SK-N-SH (cell line): ENCODE measurements around the gene AGO3. TPM values are rescaled to one million over a fixed set of nuclear protein-coding genes. Genes with fewer than 3 reads are reported as not detected.
A peak's percentile ranks its signal among the peaks of the same experiment; 100 is the strongest.

Source experiments
- CTCF ChIA-PET: fragments of 300-600, 350-600 bp; formaldehyde crosslinking; extraction: SDS; loops from one replicate; lab custom pipeline; 2021; lab: Yijun Ruan, JAX
- POLR2A ChIA-PET: fragments of 350-600 bp; sonication (Branson Sonifier 250); formaldehyde crosslinking; extraction: SDS; loops from one replicate; lab custom pipeline; 2020; ENCODE audit warnings: antibody characterized with exemption, inconsistent platforms; lab: Yijun Ruan, JAX
- DNase-seq: peaks from one replicate; pipeline ENCODE4 v3.0.0; 2012
- H2AFZ ChIP-seq: fragments of 200-600 bp; sonication (generic); 2 replicates; pipeline ENCODE4 v1.8.1; 2016; ENCODE audit warnings: antibody characterized with exemption, mild to moderate bottlenecking, low read depth
- H3F3A ChIP-seq: fragments of 200-600 bp; sonication (generic); replicated peaks from 2 replicates; pipeline ENCODE3; 2016; ENCODE audit warnings: antibody characterized with exemption, mild to moderate bottlenecking; ENCODE audit not compliant: insufficient read depth
- H3K27ac ChIP-seq, 2 experiments: fragments of 200-500 bp in 1 of 2; fragments of 200-600 bp in 1 of 2; sonication (Bioruptor generic) in 1 of 2; sonication (generic), shearing (Covaris generic) in 1 of 2; 2 replicates each; pipeline versions ENCODE4 v1.5.1 to v1.6.1; 2014 to 2016; ENCODE audit warnings: low read depth in 2 of 2, inconsistent platforms in 1 of 2, low read length in 1 of 2, mild to moderate bottlenecking in 1 of 2, mixed read lengths in 1 of 2
- H3K27me3 ChIP-seq: fragments of 200-600 bp; sonication (generic), shearing (Covaris generic); 2 replicates; pipeline ENCODE4 v1.6.1; 2016; ENCODE audit warnings: mixed run types; ENCODE audit not compliant: insufficient read depth
- H3K36me3 ChIP-seq, 2 experiments: fragments of 200-500 bp in 1 of 2; fragments of 200-600 bp in 1 of 2; sonication (Bioruptor generic) in 1 of 2; sonication (generic) in 1 of 2; replicated peaks in 1 of 2; 2 replicates each; pipeline versions ENCODE3 to v1.5.1; 2014 to 2016; ENCODE audit warnings: low read length in 1 of 2, mild to moderate bottlenecking in 1 of 2; ENCODE audit not compliant: insufficient read depth in 2 of 2, control insufficient read depth in 1 of 2
- H3K4me1 ChIP-seq, 2 experiments: fragments of 200-500 bp in 1 of 2; fragments of 200-600 bp in 1 of 2; sonication (Bioruptor generic) in 1 of 2; sonication (generic), shearing (Covaris generic) in 1 of 2; 2 replicates each; pipeline versions ENCODE4 v1.5.1 to v1.6.1; 2014 to 2016; ENCODE audit warnings: low read depth in 1 of 2, low read length in 1 of 2, mixed run types in 1 of 2; ENCODE audit not compliant: insufficient read depth in 2 of 2, control insufficient read depth in 1 of 2
- H3K4me2 ChIP-seq: fragments of 200-600 bp; sonication (generic), shearing (Covaris generic); 2 replicates; pipeline ENCODE4 v1.6.1; 2017; ENCODE audit warnings: mixed run types
- H3K4me3 ChIP-seq, 2 experiments: fragments of 200-500 bp in 1 of 2; fragments of 200-600 bp in 1 of 2; sonication (Bioruptor generic) in 1 of 2; sonication (generic), shearing (Covaris generic) in 1 of 2; 2 replicates each; pipeline versions ENCODE4 v1.5.1 to v1.8.1; 2014 to 2016; ENCODE audit warnings: low read depth in 2 of 2, inconsistent platforms in 1 of 2, low read length in 1 of 2, mild to moderate bottlenecking in 1 of 2, mixed read lengths in 1 of 2, moderate library complexity in 1 of 2
- H3K79me2 ChIP-seq: fragments of 200-600 bp; sonication (generic); 2 replicates; pipeline ENCODE4 v1.8.1; 2017; ENCODE audit warnings: mild to moderate bottlenecking; ENCODE audit not compliant: insufficient read depth
- H3K9ac ChIP-seq: fragments of 200-600 bp; sonication (generic); 2 replicates; pipeline ENCODE4 v1.6.1; 2017; ENCODE audit warnings: mixed run types
- H3K9me2 ChIP-seq: fragments of 200-600 bp; sonication (generic); 2 replicates; pipeline ENCODE4 v1.6.1; 2017; ENCODE audit warnings: mixed run types
- H3K9me3 ChIP-seq: fragments of 200-600 bp; sonication (generic); 2 replicates; pipeline ENCODE4 v1.6.1; 2017; ENCODE audit warnings: mixed run types, mild to moderate bottlenecking, moderate library complexity
- H4K20me1 ChIP-seq: fragments of 200-600 bp; sonication (generic); 2 replicates; pipeline ENCODE4 v1.6.1; 2017; ENCODE audit warnings: mild to moderate bottlenecking, mixed run types; ENCODE audit not compliant: insufficient read depth
- CTCF ChIP-seq: fragments of 200-600 bp; sonication (generic); IDR thresholded peaks from 2 replicates; pipeline ENCODE4 v1.6.1; 2017; ENCODE audit warnings: antibody characterized with exemption, mild to moderate bottlenecking, moderate library complexity
- EZH2phosphoT487 ChIP-seq: fragments of 200-600 bp; sonication (generic); IDR thresholded peaks from 2 replicates; pipeline ENCODE4 v1.6.1; 2017; ENCODE audit warnings: low read depth, mixed run types, mild to moderate bottlenecking, antibody characterized with exemption, moderate library complexity, borderline replicate concordance
- FOXJ3 ChIP-seq: sonication (generic); formaldehyde crosslinking; IDR thresholded peaks from 2 replicates; pipeline ENCODE4 v1.5.1; 2020; ENCODE audit warnings: mild to moderate bottlenecking, missing genetic modification reagents
- IRF3 ChIP-seq: fragments of 150-350 bp; IDR thresholded peaks from 2 replicates; pipeline ENCODE4 v1.6.1; 2016; ENCODE audit warnings: mild to moderate bottlenecking, low read depth, low read length
- MEF2A ChIP-seq: IDR thresholded peaks from 2 replicates; pipeline ENCODE4 v1.4.0; 2012; ENCODE audit warnings: low read depth, borderline replicate concordance
- POLR2AphosphoS5 ChIP-seq: IDR thresholded peaks from 2 replicates; pipeline ENCODE4 v1.6.1; 2012; ENCODE audit warnings: low read depth, low read length
- RCOR1 ChIP-seq: fragments of 150-350 bp; IDR thresholded peaks from 2 replicates; pipeline ENCODE4 v1.6.1; 2017; ENCODE audit warnings: antibody characterized with exemption, low read length
- REST ChIP-seq: IDR thresholded peaks from 2 replicates; pipeline ENCODE4 v1.6.1; 2012; ENCODE audit warnings: mild to moderate bottlenecking, low read depth, low read length, moderate library complexity
- RFX5 ChIP-seq: IDR thresholded peaks from 2 replicates; pipeline ENCODE4 v1.6.1; 2012; ENCODE audit warnings: mild to moderate bottlenecking, improper control_type of control experiment, low read length
- RXRA ChIP-seq: IDR thresholded peaks from 2 replicates; pipeline ENCODE4 v1.4.0; 2012; ENCODE audit warnings: low read depth, mild to moderate bottlenecking, borderline replicate concordance
- SIN3A ChIP-seq: IDR thresholded peaks from 2 replicates; pipeline ENCODE4 v1.6.1; 2012; ENCODE audit warnings: low read depth, mild to moderate bottlenecking, low read length, moderate library complexity, borderline replicate concordance
- SMC3 ChIP-seq: IDR thresholded peaks from 2 replicates; pipeline ENCODE4 v1.6.1; 2012; ENCODE audit warnings: low read depth, low read length, improper control_type of control experiment
- USF2 ChIP-seq: fragments of 150-350 bp; IDR thresholded peaks from 2 replicates; pipeline ENCODE4 v1.6.1; 2017; ENCODE audit warnings: antibody characterized with exemption, low read length, low read depth, borderline replicate concordance
- ZBTB33 ChIP-seq: IDR thresholded peaks from 2 replicates; pipeline ENCODE4 v1.4.0; 2012; ENCODE audit warnings: low read depth, borderline replicate concordance
- WGBS: methylation state at CpG from one replicate; pipeline ENCODE4 v1.1.6; 2017; ENCODE audit warnings: low lambda C conversion rate; 5-methylcytosine and 5-hydroxymethylcytosine counted together
- polyA plus RNA-seq, 3 experiments: library from polyadenylated mRNA; depleted of rRNA; stranded (reverse); fragments of >200 nt; gene quantifications; 2 replicates each; pipeline ENCODE4 v1.2.3, GENCODE V29; 2012

Gene AGO3
- polyA plus RNA-seq, 1 of the 3 experiments (the other 2 are of a cell fraction): 6.7 TPM

- 75% methylated on average over 4 of the region's 4 CpGs for WGBS
- POLR2A ChIA-PET: no interaction called here
Observed at GRCh38 chr1:35885961-35886558, 44.8 kb upstream of the AGO3 start.

More at GRCh38 chr1:35885961-35886558, 44.8 kb upstream of the AGO3 start:
- Histone ChIP-seq H3K9me2 (no peaks in the 10 kb centered on the region), H2AFZ (no peak overlapping the region), H3K4me1 (peaks cover 12 to 33% of the 10 kb centered on the region in 2 experiments; a peak in 2 of 4 replicates), H3K4me2 (peak overlapping the region; percentile 66), H4K20me1 (peaks cover 20% of the 10 kb centered on the region), H3K9me3 (no peaks in the 10 kb centered on the region), H3K27me3 (no peaks in the 10 kb centered on the region), H3K27ac (peak overlapping the region in 1 of 2 experiments; percentile 35; a peak in 1 of 4 replicates), H3K9ac (no peak overlapping the region), H3K36me3 (peaks cover 5 to 15% of the 10 kb centered on the region in 2 experiments), H3K4me3 (no peak overlapping the region), H3K79me2 (peaks cover 39% of the 10 kb centered on the region), H3F3A (no peaks in the 10 kb centered on the region)
- CTCF ChIA-PET: interaction anchor here (0.9 to 1.0 kb wide), 2 partner anchors 19 to 249 kb away, joined by 3 read pairs; no protein-coding TSS in a partner anchor
- TF ChIP-seq MEF2A: no peak
- no peak for TF ChIP-seq POLR2AphosphoS5
- no peak for TF ChIP-seq REST
- TF ChIP-seq RCOR1: no peak
- TF ChIP-seq IRF3: no peak
- no peak for TF ChIP-seq USF2
- no peak for TF ChIP-seq SIN3A
- TF ChIP-seq FOXJ3 (CRISPR knock-in tag): no peak
- no peak for TF ChIP-seq RFX5
- no peak for TF ChIP-seq CTCF
- TF ChIP-seq RXRA: no peak
- TF ChIP-seq EZH2phosphoT487: no peak
- no peak for TF ChIP-seq ZBTB33
- TF ChIP-seq SMC3: no peak
- DNase-seq: peak; percentile 43
